ENCODE results near the gene OR13C5.
"Not testable (repeated sequence)": the region's sequence is repeated elsewhere in the genome, so short reads cannot be mapped to it uniquely, and the experiment has no call there.

Gene OR13C5, protein sequence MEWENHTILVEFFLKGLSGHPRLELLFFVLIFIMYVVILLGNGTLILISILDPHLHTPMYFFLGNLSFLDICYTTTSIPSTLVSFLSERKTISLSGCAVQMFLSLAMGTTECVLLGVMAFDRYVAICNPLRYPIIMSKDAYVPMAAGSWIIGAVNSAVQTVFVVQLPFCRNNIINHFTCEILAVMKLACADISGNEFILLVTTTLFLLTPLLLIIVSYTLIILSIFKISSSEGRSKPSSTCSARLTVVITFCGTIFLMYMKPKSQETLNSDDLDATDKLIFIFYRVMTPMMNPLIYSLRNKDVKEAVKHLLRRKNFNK

DNA sequence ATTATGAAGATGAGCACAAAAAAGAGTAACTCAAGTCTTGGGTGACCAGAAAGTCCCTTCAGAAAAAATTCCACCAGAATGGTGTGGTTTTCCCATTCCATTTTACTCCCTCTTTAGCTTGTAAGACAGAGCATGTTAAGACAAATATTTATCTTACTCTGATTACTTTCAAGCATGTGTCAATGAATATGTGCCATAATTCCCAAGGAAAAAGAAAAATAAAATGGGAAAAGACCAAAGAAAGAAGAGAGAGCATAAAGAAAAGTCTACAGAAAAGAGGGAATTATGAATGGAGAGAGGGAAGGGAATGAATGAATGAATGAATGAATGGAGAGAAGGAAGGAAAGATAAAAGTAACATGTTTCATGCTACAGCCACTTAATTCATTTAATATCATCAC lies at the start of gene OR13C5:
Gene OR13C5, minus strand, starts transcription at position 101 of the 400 bp plus-strand sequence. Its CDS starts 0 bp downstream, at position 101.
- H3K27ac Mint-ChIP-seq, H3K27me3 Mint-ChIP-seq, H3K4me1 Mint-ChIP-seq, H3K4me3 Mint-ChIP-seq, H3K36me3 Mint-ChIP-seq, H3K9me3 Mint-ChIP-seq: not testable (repeated sequence)

DNA sequence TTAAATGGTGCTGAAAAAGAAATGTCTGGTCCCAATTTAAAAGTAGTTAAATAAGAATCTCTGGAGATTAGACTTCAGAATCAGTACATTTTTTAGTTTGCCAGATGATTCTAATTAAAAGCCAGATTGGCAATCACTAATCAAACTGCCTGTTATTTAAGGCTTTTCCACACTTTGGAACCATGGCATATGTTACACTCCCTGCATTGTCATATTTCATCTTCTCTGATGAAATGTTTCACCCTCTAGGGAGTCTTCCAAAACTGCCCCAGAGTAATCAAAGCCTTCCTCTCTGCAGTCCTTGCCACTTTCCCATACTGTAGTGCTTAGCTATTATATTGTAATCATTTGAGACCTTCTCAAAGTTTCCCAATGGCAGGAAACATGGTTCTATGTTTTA lies 36.2 kb upstream of the OR13C5 start:
- Mint-ChIP-seq H3K4me1 (no peaks in the 10 kb centered on the region), H3K27me3 (no peaks in the 10 kb centered on the region), H3K36me3 (peaks cover 3% of the 10 kb centered on the region), H3K9me3 (no peaks in the 10 kb centered on the region), H3K4me3 (no peak overlapping the region), H3K27ac (no peak overlapping the region)

DNA sequence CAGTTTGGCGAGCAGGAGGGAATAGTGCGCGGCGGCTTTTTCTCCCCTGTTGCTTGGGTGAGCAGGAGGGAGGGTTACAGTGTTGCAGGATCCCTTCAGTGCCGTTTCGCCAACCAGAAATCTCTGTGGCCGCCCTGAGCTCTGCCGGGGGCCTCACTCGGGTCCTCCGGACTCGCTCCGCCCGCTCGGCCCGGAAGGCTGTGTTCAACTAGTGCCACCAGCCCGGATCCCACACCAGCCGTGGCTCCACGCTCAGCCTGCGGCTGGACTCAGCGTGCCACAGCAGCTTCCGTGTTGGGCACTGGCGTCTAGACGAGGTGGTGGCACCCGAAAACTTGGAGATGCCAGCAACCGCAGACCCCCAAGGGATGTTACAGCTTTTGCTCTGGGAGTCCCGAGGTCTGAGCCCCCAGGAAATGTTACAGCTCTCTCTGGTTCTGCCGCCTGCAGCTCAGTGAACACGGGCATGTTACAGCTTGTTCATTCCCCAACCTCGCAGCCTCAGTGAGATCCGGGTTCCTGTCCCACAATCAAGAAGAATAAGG lies 34.8 kb upstream of the OR13C5 start:
- no peaks in the 10 kb centered on the region for H3K27me3 Mint-ChIP-seq
- no peak overlapping the region for H3K4me3 Mint-ChIP-seq
- H3K27ac Mint-ChIP-seq, result no peak overlapping the region
- no peaks in the 10 kb centered on the region for H3K9me3 Mint-ChIP-seq
- H3K4me1 Mint-ChIP-seq, result no peaks in the 10 kb centered on the region
- H3K36me3 Mint-ChIP-seq, result no peaks in the 10 kb centered on the region

DNA sequence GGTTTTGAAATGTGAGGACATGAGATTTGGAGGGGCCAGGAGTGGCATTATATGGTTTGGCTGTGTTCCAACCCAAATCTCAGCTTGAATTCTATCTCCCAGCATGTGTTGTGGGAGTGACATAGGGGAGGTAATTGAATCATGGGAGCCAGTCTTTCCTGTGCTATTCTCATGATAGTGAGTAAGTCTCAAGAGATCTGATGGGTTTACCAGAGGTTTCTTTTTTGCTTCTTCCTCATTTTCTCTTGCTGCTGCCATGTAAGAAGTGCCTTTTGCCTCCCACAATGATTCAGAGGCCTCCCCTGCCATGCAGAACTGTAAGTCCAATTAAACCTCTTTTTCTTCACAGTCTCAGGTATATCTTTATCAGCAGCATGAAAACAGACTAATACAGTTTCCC lies 26.8 kb upstream of the OR13C5 start:
- not testable (repeated sequence) for H3K27ac Mint-ChIP-seq, H3K36me3 Mint-ChIP-seq, H3K9me3 Mint-ChIP-seq, H3K27me3 Mint-ChIP-seq, H3K4me1 Mint-ChIP-seq, H3K4me3 Mint-ChIP-seq

DNA sequence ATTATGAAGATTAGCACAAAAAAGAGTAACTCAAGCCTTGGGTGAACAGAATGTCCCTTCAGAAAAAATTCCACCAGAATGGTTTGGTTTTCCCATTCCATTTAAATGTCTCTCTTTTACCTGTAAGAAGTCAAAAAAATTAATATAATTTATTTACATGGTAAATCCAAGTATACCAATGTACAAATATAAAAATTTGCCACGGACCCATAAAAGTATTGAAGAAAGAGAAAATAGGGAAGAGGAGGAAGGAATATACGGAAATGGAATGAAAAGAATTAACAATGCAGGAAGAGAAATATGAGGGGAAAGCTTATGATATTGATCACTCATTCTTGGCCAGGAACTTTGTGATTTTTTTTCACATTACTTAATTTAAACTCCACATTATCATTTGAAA lies 18.9 kb upstream of the OR13C5 start, which contains the start of gene OR13C9:
Gene OR13C9, minus strand, starts transcription at position 101 of the 400 bp plus-strand sequence. Its CDS starts 0 bp downstream, at position 101.
- no peak within 1 kb of the TSS for H3K27ac Mint-ChIP-seq
- no peak within 1 kb of the TSS for H3K4me3 Mint-ChIP-seq
- peaks cover 2% of the 10 kb centered on the region for H3K27me3 Mint-ChIP-seq
- H3K4me1 Mint-ChIP-seq, result no peaks in the 10 kb centered on the region
- no peaks in the 10 kb centered on the region for H3K36me3 Mint-ChIP-seq
- H3K9me3 Mint-ChIP-seq, result no peaks in the 10 kb centered on the region

DNA sequence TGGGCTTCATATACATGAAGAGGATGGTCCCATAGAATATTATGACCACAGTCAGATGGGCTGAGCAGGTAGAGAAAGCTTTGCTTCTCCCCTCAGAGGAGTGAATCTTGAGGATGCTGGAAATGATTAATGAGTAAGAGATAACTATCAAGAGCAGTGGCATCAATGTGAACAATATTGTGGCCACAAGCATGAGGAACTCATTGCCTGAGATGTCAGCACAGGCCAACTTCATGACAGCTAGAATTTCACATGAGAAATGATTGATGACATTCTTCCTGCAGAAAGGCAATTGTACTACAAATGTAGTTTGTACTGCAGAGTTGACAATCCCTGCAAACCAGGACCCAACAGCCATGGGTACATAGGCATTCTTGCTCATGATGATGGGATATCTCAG lies 18.2 kb upstream of the OR13C5 start:
- Mint-ChIP-seq H3K4me3 (no peak overlapping the region), H3K9me3 (no peaks in the 10 kb centered on the region), H3K4me1 (no peaks in the 10 kb centered on the region), H3K27me3 (peaks cover 2% of the 10 kb centered on the region), H3K27ac (no peak overlapping the region), H3K36me3 (no peaks in the 10 kb centered on the region)

DNA sequence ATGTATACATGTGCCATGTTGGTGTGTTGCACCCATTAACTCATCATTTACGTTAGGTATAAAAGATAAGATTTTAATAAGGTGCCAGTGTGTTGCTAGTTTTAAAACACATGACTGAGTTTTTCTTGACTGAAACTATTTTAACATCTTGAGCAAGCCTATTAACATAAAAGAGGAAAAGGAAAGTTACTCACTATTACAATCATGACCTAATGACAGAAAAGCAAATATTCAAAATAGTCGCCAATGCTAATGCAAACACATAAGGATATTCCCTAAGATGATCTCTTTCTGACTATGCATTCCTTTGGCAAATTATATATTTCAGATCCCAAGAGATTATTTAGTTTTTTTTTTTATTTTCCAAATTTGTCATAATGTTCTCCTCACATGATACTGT lies 12.0 kb upstream of the OR13C5 start:
- Mint-ChIP-seq H3K27me3 (peaks cover 2% of the 10 kb centered on the region), H3K4me3 (no peak overlapping the region), H3K27ac (no peak overlapping the region), H3K4me1 (no peaks in the 10 kb centered on the region), H3K9me3 (no peaks in the 10 kb centered on the region), H3K36me3 (no peaks in the 10 kb centered on the region)

DNA sequence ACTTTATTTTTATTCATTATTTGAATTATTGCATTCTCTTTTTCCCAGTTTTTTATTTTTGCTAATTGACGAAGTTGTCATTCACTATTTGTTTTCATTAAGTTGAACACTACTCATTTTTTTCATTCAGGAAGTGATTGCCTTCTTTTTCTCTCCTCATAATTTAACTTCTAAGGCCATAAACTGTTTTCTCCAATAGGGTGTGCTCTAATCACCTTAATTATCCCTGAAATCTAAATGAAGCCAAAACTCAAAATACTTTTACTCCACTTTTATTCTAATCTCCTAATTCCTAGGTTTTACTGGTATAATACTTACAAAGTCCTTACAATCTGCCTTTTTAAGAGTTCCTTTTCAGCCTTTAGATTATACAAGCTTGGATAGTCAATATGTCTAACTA lies 9.1 kb upstream of the OR13C5 start:
- peaks cover 1% of the 10 kb centered on the region for H3K27me3 Mint-ChIP-seq
- no peaks in the 10 kb centered on the region for H3K4me1 Mint-ChIP-seq
- H3K27ac Mint-ChIP-seq, result no peak overlapping the region
- no peaks in the 10 kb centered on the region for H3K36me3 Mint-ChIP-seq
- H3K9me3 Mint-ChIP-seq, result no peaks in the 10 kb centered on the region
- H3K4me3 Mint-ChIP-seq, result no peak overlapping the region

DNA sequence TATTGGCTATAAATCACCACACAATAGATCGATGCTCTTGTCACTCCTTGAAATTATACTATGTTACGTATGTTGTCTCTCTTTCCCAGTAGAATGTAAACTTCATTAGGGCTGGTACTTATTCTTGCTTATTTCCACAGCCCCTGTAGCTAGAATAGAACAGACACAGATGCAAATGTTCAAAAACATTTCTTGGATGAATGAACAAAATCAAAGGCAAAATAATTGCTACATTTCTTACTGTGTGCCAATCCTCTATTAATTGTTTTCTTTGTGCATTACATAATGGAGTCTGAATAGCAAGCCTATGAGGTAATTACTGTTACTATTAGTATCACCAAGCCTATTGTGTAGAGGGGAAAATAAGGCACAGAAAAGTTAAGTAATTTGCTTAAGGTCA lies 6.9 kb upstream of the OR13C5 start:
- H3K27me3 Mint-ChIP-seq, result peaks cover 1% of the 10 kb centered on the region
- H3K36me3 Mint-ChIP-seq, result no peaks in the 10 kb centered on the region
- no peaks in the 10 kb centered on the region for H3K9me3 Mint-ChIP-seq
- no peak overlapping the region for H3K27ac Mint-ChIP-seq
- H3K4me1 Mint-ChIP-seq, result no peaks in the 10 kb centered on the region
- H3K4me3 Mint-ChIP-seq, result no peak overlapping the region

DNA sequence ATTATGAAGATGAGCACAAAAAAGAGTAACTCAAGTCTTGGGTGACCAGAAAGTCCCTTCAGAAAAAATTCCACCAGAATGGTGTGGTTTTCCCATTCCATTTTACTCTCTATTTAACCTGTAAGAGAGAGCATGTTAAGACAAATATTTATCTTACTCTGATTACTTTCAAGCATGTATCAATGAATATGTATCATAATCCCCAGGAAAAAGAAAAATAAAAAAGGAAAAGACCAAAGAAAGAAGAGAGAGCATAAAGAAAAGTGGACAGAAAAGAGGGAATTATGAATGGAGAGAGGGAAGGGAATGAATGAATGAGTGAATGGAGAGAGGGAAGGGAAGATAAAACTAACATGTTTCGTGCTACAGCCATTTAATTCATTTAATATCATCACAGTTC lies 6.3 kb upstream of the OR13C5 start, which contains the start of gene OR13C2:
Gene OR13C2, minus strand, starts transcription at position 101 of the 400 bp plus-strand sequence. Its CDS starts 0 bp downstream, at position 101.
- H3K9me3 Mint-ChIP-seq, H3K4me3 Mint-ChIP-seq, H3K27ac Mint-ChIP-seq, H3K36me3 Mint-ChIP-seq, H3K27me3 Mint-ChIP-seq, H3K4me1 Mint-ChIP-seq: not testable (repeated sequence)

DNA sequence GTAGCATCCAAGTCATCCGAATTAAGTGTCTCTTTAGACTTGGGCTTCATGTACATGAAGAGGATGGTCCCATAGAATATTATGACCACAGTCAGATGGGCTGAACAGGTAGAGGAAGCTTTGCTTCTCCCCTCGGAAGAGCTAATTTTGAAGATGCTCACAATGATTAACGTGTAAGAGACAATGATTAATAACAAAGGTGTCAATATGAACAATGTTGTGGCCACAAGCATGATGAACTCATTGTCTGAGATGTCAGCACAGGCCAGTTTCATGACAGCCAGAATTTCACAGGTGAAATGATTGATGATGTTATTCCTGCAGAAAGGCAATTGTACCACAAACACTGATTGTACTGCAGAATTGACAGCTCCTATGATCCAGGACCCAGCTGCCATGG lies 5.6 kb upstream of the OR13C5 start:
- no peak overlapping the region for H3K4me3 Mint-ChIP-seq
- H3K9me3 Mint-ChIP-seq, result no peaks in the 10 kb centered on the region
- H3K27me3 Mint-ChIP-seq, result peaks cover 1% of the 10 kb centered on the region
- no peaks in the 10 kb centered on the region for H3K36me3 Mint-ChIP-seq
- no peak overlapping the region for H3K27ac Mint-ChIP-seq
- no peaks in the 10 kb centered on the region for H3K4me1 Mint-ChIP-seq

DNA sequence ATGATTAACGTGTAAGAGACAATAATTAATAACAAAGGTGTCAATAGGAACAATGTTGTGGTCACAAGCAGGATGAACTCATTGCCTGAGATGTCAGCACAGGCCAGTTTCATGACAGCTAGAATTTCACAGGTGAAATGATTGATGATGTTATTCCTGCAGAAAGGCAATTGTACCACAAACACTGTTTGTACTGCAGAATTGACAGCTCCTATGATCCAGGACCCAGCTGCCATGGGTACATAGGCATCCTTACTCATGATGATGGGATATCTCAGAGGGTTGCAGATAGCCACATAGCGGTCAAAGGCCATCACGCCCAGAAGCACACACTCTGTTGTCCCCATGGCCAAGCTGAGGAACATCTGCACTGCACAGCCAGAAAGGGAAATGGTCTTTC lies 464 bp downstream of the OR13C5 start:
- not testable (repeated sequence) for H3K4me1 Mint-ChIP-seq, H3K4me3 Mint-ChIP-seq, H3K9me3 Mint-ChIP-seq, H3K27me3 Mint-ChIP-seq, H3K36me3 Mint-ChIP-seq, H3K27ac Mint-ChIP-seq

DNA sequence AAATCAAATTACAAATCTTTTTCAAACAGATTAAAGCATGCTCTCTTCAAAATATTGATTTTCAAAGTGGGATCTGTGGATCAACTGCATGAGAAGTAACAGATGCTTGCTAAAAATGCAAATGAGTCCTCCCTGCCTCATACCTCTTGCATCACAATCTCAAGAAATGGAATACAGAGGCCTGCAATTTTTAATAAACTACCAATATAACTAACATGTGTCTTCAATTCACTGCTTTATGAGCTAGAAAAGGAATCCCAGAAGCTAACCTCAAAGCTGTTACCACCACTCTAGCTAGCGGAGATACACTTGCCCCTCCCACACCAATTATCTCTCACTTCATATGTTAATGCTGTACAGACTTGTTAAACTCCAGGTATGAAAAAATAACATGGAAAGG lies 9.6 kb downstream of the OR13C5 start:
- Mint-ChIP-seq H3K4me3 (no peak overlapping the region), H3K4me1 (no peaks in the 10 kb centered on the region), H3K27me3 (no peaks in the 10 kb centered on the region), H3K27ac (no peak overlapping the region), H3K36me3 (no peaks in the 10 kb centered on the region), H3K9me3 (peaks cover 12% of the 10 kb centered on the region)

DNA sequence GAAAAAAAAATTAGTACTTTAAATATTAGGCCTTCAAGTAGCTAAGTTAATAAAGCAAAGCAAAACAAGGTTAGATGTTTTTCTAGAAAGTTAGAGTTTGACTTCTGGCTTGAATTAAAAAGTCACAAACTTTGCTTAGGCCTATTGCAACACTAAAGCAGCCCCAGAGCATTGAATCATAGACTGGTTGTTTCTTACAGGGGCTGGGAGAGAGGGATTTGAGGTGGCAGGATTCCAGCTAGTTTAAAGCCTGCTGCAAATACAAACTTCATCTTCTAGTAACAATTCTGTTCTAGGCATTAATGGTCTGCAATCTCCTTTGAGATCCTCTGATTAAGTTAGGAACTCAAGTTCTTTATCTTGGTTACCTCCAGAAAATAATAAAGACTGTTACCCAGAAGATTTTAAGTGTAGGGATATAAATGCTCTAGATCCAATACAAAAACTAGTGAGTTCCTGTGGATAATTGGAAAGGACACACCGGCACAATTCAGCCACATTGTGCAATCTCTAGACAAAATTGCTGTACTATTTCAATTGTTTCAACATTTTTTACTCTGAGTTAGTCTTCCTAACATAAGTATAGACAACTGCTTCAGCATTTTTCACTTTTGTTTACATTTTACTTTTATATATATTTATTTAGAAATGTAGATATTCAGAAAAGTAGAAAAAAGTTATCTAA lies 12.6 kb downstream of the OR13C5 start:
- H3K27ac Mint-ChIP-seq, result no peak overlapping the region
- H3K4me3 Mint-ChIP-seq, result no peak overlapping the region
- H3K4me1 Mint-ChIP-seq, result no peaks in the 10 kb centered on the region
- H3K9me3 Mint-ChIP-seq, result no peaks in the 10 kb centered on the region
- H3K36me3 Mint-ChIP-seq, result no peaks in the 10 kb centered on the region
- H3K27me3 Mint-ChIP-seq, result no peaks in the 10 kb centered on the region

DNA sequence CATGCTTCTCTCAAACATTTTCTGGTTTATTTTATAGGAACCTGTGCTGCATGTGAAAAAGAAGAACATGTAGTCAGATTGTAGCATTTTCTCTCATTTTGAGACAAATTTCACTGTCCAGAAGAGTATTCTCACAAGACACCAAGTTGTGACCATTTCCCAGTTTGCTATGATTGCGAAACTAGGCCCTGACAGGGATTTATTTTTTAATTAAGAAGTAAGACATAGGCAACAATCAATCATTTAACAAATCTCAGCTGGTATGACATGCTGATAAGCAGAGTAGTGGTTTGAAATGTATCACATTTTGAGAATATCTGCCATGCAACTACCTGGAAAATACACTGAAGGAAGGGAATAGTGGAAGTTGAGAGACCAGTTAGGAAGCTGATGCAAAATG lies 18.7 kb downstream of the OR13C5 start:
- Mint-ChIP-seq H3K27ac (no peak overlapping the region), H3K27me3 (peaks cover 2% of the 10 kb centered on the region), H3K36me3 (no peaks in the 10 kb centered on the region), H3K4me1 (no peaks in the 10 kb centered on the region), H3K9me3 (no peaks in the 10 kb centered on the region), H3K4me3 (no peak overlapping the region)

DNA sequence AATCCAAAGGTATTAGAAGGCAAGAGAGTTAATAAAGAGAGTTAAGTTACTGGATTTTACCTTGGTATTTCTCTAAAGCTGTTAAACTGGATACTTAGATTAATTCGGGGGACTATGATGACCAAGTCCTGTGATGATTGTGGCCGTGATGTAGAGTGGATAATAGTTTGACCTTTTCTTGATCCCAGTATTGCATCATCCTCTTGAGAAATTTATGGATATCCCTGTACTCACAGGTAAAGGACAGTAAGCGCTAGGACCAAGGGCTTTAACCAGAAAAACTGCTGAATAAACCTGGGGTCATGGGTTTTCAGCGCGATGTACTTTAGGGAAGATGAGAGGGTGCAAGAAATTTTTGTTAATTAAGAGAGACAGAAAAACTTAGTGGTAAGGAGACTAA lies 21.9 kb downstream of the OR13C5 start:
- Mint-ChIP-seq H3K4me3 (no peak overlapping the region), H3K27me3 (peaks cover 2% of the 10 kb centered on the region)

More for the DNA sequence above, 21.9 kb downstream of the OR13C5 start:
- no peaks in the 10 kb centered on the region for H3K4me1 Mint-ChIP-seq
- H3K27ac Mint-ChIP-seq, result no peak overlapping the region
- H3K9me3 Mint-ChIP-seq, result peaks cover 11% of the 10 kb centered on the region
- H3K36me3 Mint-ChIP-seq, result no peaks in the 10 kb centered on the region
